ENCODE data around the gene RETREG2.

Gene RETREG2

GRCh38 chr2:219181531-219181930, 3.5 kb downstream of the RETREG2 start:
- DNase-seq = no peak
- Histone ChIP-seq H3K27me3 (no peaks in the 10 kb centered on the region), H3K4me1 (peaks cover 4 to 18% (median 17%) of the 10 kb centered on the region in 4 donors), H3K36me3 (peaks cover 47 to 55% (median 54%) of the 10 kb centered on the region in 3 donors), H3K9me3 (no peaks in the 10 kb centered on the region), H3K27ac (no peak overlapping the region), H3K4me3 (no peak overlapping the region)
- TF ChIP-seq CTCF (IDR thresholded peaks at IDR 0.05) = no peak
- intact Hi-C loops (cut with DNase I; ENCODE audit: low total_unique reads) = no loop called here

- no peak for TF ChIP-seq CTCF (IDR thresholded peaks at IDR 0.05)
- intact Hi-C loops (cut with DNase I; ENCODE audit: low total_unique reads) = no loop called here
- Histone ChIP-seq H3K36me3 (peaks cover 47 to 55% (median 54%) of the 10 kb centered on the region in 3 donors), H3K4me1 (peaks cover 4 to 18% (median 17%) of the 10 kb centered on the region in 4 donors), H3K27ac (no peak overlapping the region), H3K9me3 (no peaks in the 10 kb centered on the region), H3K4me3 (no peak overlapping the region), H3K27me3 (no peaks in the 10 kb centered on the region)
- no peak for DNase-seq
Observed at GRCh38 chr2:219182331-219183150, 4.5 kb downstream of the RETREG2 start.

GRCh38 chr2:219183151-219183772, 5.2 kb downstream of the RETREG2 start:
- H3K4me3 ChIP-seq = no peak overlapping the region
- peaks cover 47 to 55% (median 54%) of the 10 kb centered on the region in 3 donors for H3K36me3 ChIP-seq
- intact Hi-C loops (cut with DNase I; ENCODE audit: low total_unique reads) = no loop called here
- TF ChIP-seq CTCF (IDR thresholded peaks at IDR 0.05) = no peak
- DNase-seq = no peak
- peaks cover 4 to 18% (median 17%) of the 10 kb centered on the region in 4 donors for H3K4me1 ChIP-seq
- no peaks in the 10 kb centered on the region for H3K9me3 ChIP-seq
- H3K27ac ChIP-seq = no peak overlapping the region
- no peaks in the 10 kb centered on the region for H3K27me3 ChIP-seq

DNA sequence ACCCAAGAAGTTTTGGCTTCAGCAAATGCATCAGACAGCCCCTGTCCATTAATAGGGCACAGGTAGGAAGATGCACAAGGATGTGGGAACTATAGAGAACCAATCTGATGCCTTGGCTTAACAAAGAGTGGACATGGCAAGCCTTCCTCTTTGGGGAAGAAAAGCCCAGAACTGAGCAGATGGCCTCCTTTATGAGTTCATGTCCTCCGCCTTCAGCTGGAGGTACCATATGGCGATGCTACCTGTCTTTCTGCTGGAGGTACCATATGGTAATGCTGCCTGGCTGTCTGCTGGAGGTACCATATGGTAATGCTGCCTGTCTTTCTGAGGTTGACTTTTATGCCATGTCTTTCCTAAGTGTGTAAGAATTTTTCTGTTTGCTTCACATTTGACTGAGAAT, 6.0 kb downstream of the RETREG2 start:
- Histone ChIP-seq H3K36me3 (peaks cover 47 to 55% (median 54%) of the 10 kb centered on the region in 3 donors), H3K27ac (no peak overlapping the region), H3K27me3 (no peaks in the 10 kb centered on the region), H3K4me1 (peaks cover under 1 to 12% (median 10%) of the 10 kb centered on the region in 4 donors), H3K9me3 (no peaks in the 10 kb centered on the region), H3K4me3 (no peak overlapping the region)
- no peak for TF ChIP-seq CTCF (IDR thresholded peaks at IDR 0.05)
- no peak for DNase-seq
- intact Hi-C loops (cut with DNase I; ENCODE audit: low total_unique reads) = no loop called here

DNA sequence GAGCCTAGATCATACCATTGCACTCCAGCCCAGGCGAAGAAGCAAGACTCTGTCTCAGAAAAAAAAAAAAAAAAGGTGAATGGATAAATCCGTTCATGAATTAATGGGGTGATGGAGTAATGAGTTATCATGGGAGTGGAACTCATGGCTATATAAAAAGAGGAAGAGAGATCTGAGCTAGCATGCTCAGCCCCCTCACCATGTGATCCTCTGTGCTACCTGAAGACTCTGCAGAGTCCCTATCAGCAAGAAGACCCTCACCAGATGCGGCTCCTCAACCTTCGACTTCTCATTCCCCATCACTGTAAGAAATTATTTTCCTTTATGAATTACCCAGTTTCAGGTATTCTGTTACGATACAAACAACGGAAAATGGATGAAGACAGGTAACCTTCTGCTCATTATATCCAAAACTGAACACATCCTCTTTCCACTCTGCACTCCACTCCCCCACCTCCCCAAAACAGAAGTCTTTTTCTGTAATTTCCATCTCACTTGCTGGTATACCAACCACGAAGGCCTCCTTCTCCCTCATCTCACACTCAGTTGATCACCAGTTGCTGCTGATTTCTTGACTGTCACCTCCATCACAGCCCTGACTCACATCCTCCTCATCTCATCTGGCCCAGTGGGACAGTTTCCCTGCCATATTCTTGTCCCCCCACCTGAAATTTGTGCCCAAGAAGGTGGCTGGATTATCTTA, 8.8 kb downstream of the RETREG2 start:
- intact Hi-C loops (cut with DNase I; ENCODE audit: low total_unique reads) = no loop called here
- no peak for TF ChIP-seq CTCF (IDR thresholded peaks at IDR 0.05)
- Histone ChIP-seq H3K27me3 (no peaks in the 10 kb centered on the region), H3K27ac (no peak overlapping the region), H3K9me3 (no peaks in the 10 kb centered on the region), H3K36me3 (peaks cover 24 to 30% (median 29%) of the 10 kb centered on the region in 3 donors), H3K4me1 (no peaks in the 10 kb centered on the region), H3K4me3 (no peak overlapping the region)
- no peak for DNase-seq
